Panc1 (cell line): ENCODE measurements around the gene AP3S1. TPM values are rescaled to one million over a fixed set of nuclear protein-coding genes. Genes with fewer than 3 reads are reported as not detected.

Experiments used
- ATAC-seq: fragments of 200-7000 bp; cut with Tn5 transposase; 2 replicates; pipeline ENCODE4 v1.9.1; 2020; ENCODE audit warnings: mild to moderate bottlenecking, moderate library complexity
- BruUV-seq: library from RNA; stranded (reverse); fragments of 400-500 nt; replicated peaks from 2 replicates; lab custom pipeline; 2021; lab: Mats Ljungman, UMichigan
- CTCF ChIA-PET: fragments of 300-600 bp; sonication (Branson Sonifier 250); formaldehyde crosslinking; loops from one replicate; lab custom pipeline; 2022; ENCODE audit warnings: antibody characterized with exemption; lab: Charles Lee
- POLR2A ChIA-PET: fragments of 300-600 bp; sonication (Branson Sonifier 250); formaldehyde crosslinking; loops from one replicate; lab custom pipeline; 2022; ENCODE audit warnings: antibody characterized with exemption; lab: Charles Lee
- DNase-seq: peaks from one replicate; pipeline ENCODE4 v3.0.0-alpha.2; 2010; ENCODE audit warnings: low read depth, low spot score
- H3K27ac ChIP-seq: 2 replicates; pipeline ENCODE4 v1.5.1; 2011; ENCODE audit warnings: mild to moderate bottlenecking, low read length, inconsistent platforms
- H3K27me3 ChIP-seq: fragments of 200-500 bp; sonication (Bioruptor generic); 2 replicates; pipeline ENCODE4 v1.6.0; 2014; ENCODE audit warnings: low read length, inconsistent platforms; ENCODE audit not compliant: control insufficient read depth, insufficient read depth
- H3K36me3 ChIP-seq: fragments of 200-500 bp; sonication (Bioruptor generic); 2 replicates; pipeline ENCODE4 v1.5.1; 2014; ENCODE audit warnings: inconsistent platforms, mild to moderate bottlenecking, low read length, moderate library complexity; ENCODE audit not compliant: control insufficient read depth, insufficient read depth
- H3K4me1 ChIP-seq: 2 replicates; pipeline ENCODE4 v1.5.1; 2011; ENCODE audit warnings: inconsistent platforms, mild to moderate bottlenecking, low read length, moderate library complexity; ENCODE audit not compliant: control insufficient read depth, insufficient read depth
- H3K4me3 ChIP-seq, 2 experiments: 2 replicates each; pipeline ENCODE4 v1.5.1; 2011 to 2012; ENCODE audit warnings: low read depth in 2 of 2, low read length in 2 of 2, mild to moderate bottlenecking in 2 of 2, inconsistent platforms in 1 of 2, moderate library complexity in 1 of 2
- H3K9me3 ChIP-seq: fragments of 200-500 bp; sonication (Bioruptor generic); 2 replicates; pipeline ENCODE4 v1.5.1; 2014; ENCODE audit warnings: low read depth, mild to moderate bottlenecking, inconsistent platforms, low read length, moderate library complexity; ENCODE audit not compliant: control insufficient read depth, insufficient read depth
- CTCF ChIP-seq: fragments of 450-650 bp; IDR thresholded peaks from 2 replicates; pipeline ENCODE4 v1.5.1; 2017; ENCODE audit warnings: mild to moderate bottlenecking
- POLR2AphosphoS5 ChIP-seq: IDR thresholded peaks from 2 replicates; pipeline ENCODE4 v1.6.1; 2012; ENCODE audit warnings: mild to moderate bottlenecking, low read depth, low read length, moderate library complexity
- REST ChIP-seq, 2 experiments: IDR thresholded peaks; 2 replicates each; pipeline ENCODE4 v1.6.1; 2011 to 2012; ENCODE audit warnings: low read depth in 2 of 2, control low read depth in 1 of 2, low read length in 1 of 2, mild to moderate bottlenecking in 1 of 2, moderate library complexity in 1 of 2; ENCODE audit not compliant: insufficient read depth in 1 of 2
- SIN3A ChIP-seq: IDR thresholded peaks from 2 replicates; pipeline ENCODE4 v1.6.1; 2012; ENCODE audit warnings: low read depth, mild to moderate bottlenecking, low read length, moderate library complexity, borderline replicate concordance; ENCODE audit not compliant: insufficient read depth
- TCF7L2 ChIP-seq: IDR thresholded peaks from 2 replicates; pipeline ENCODE4 v1.6.1; 2011; ENCODE audit warnings: mild to moderate bottlenecking, low read depth, low read length, inconsistent platforms
- in situ Hi-C: cut with HindIII; loops from 2 replicates; pipeline ENCODE4 v1.10.0; 2016; ENCODE audit warnings: low sequenced_read_pairs, low pct_unique_long_range_greater_than_20kb
- intact Hi-C: fragments of 100-400 bp; cut with micrococcal nuclease; formaldehyde crosslinking; loops from one replicate; pipeline ENCODE4 v1.10.0; 2022; ENCODE audit not compliant: unreplicated experiment
- total RNA-seq: library from RNA; stranded (reverse); gene quantifications from one replicate; pipeline ENCODE4 v1.2.1, GENCODE V29; 2021; ENCODE audit not compliant: unreplicated experiment

AP3S1 gene
- total RNA-seq, 1 experiment from 2014 or later, result 88.8 TPM

- in situ Hi-C loops, result no loop called here
- no peak for TF ChIP-seq POLR2AphosphoS5
- Histone ChIP-seq H3K27me3 (no peaks in the 10 kb centered on the region), H3K27ac (no peak overlapping the region), H3K9me3 (no peaks in the 10 kb centered on the region), H3K4me3 (no peak overlapping the region), H3K4me1 (no peaks in the 10 kb centered on the region), H3K36me3 (no peaks in the 10 kb centered on the region; the same call in 1 of the 2 replicates)
- no TSS peak for BruUV-seq
- ATAC-seq, result no peak
- ChIA-PET POLR2A (no interaction called here), CTCF (no interaction called here)
- DNase-seq, result no peak
- intact Hi-C loops, result no loop called here
Observed at GRCh38 chr5:115894342-115894741, 52.6 kb downstream of the AP3S1 start.

GRCh38 chr5:115895821-115896220 lies 54.1 kb downstream of the AP3S1 start:
- BruUV-seq, result no TSS peak
- H3K27me3 ChIP-seq, result no peaks in the 10 kb centered on the region
- ATAC-seq, result no peak
- in situ Hi-C loops, result no loop called here
- no peak for TF ChIP-seq CTCF
- no peak for TF ChIP-seq POLR2AphosphoS5
- TF ChIP-seq REST (IDR thresholded peaks at IDR 0.05; ENCODE audit: insufficient read depth in 1 of 2, low read depth in 2 of 2, low read length in 1 of 2), result no peak
- DNase-seq, result no peak
- CTCF ChIA-PET, result no interaction called here
- H3K27ac ChIP-seq, result no peak overlapping the region
- H3K36me3 ChIP-seq, result no peaks in the 10 kb centered on the region; the same call in 1 of the 2 replicates
- H3K4me3 ChIP-seq, result no peak overlapping the region
- H3K9me3 ChIP-seq, result no peaks in the 10 kb centered on the region
- H3K4me1 ChIP-seq, result no peaks in the 10 kb centered on the region
- intact Hi-C loops, result no loop called here
- POLR2A ChIA-PET, result no interaction called here

GRCh38 chr5:115898656-115899055 lies 56.9 kb downstream of the AP3S1 start:
- H3K36me3 ChIP-seq, result no peaks in the 10 kb centered on the region; the same call in 1 of the 2 replicates
- no peak overlapping the region for H3K4me3 ChIP-seq
- ChIA-PET CTCF (no interaction called here), POLR2A (no interaction called here)
- no TSS peak for BruUV-seq
- TF ChIP-seq REST (IDR thresholded peaks at IDR 0.05; ENCODE audit: insufficient read depth in 1 of 2, low read depth in 2 of 2, low read length in 1 of 2), result no peak
- TF ChIP-seq POLR2AphosphoS5, result no peak
- no peak for TF ChIP-seq TCF7L2
- TF ChIP-seq CTCF, result no peak
- no peak for TF ChIP-seq SIN3A
- no peak overlapping the region for H3K27ac ChIP-seq
- H3K4me1 ChIP-seq, result no peaks in the 10 kb centered on the region
- H3K27me3 ChIP-seq, result no peaks in the 10 kb centered on the region
- intact Hi-C loops (no loop called here), in situ Hi-C loops (no loop called here)
- H3K9me3 ChIP-seq, result no peaks in the 10 kb centered on the region
- ATAC-seq (no peak), DNase-seq (no peak)
